Hepatocyte (in vitro differentiated cells): ENCODE data around the gene DCLK2.

Experiments
- CTCF ChIP-seq: fragments of 200-600 bp; sonication (generic); IDR thresholded peaks from 2 replicates; pipeline ENCODE4 v1.5.1; 2016; ENCODE audit warnings: antibody characterized with exemption, mild to moderate bottlenecking; ENCODE audit not compliant: poor library complexity
- EZH2 ChIP-seq: fragments of 200-600 bp; sonication (generic); IDR thresholded peaks from 2 replicates; pipeline ENCODE4 v1.6.1; 2016; ENCODE audit warnings: antibody characterized with exemption, mild to moderate bottlenecking, borderline replicate concordance
- EZH2phosphoT487 ChIP-seq: fragments of 200-600 bp; sonication (generic); IDR thresholded peaks from one replicate; pipeline ENCODE4 v1.6.1; 2018; ENCODE audit warnings: antibody characterized with exemption, mild to moderate bottlenecking, low read depth, moderate library complexity; ENCODE audit not compliant: unreplicated experiment, severe bottlenecking

DNA sequence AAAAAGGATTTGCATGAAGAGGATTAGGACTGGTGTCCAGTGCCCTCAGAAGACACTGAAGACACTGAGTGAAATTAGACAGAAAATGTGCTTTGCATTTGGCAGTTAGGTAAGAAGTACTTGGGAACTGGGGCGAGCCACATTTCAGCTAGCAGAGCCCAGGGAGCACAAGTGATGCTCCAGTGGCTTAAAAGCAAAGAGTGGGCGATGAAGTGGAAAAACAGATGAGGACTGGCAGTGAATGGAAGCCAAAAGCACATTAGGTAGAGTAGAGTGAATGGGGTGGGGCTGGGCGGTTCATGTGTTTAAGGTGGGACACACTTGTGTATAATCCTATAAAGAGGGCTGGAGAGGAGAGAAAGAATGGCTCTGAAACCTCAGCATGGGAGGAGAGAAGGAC, 18.4 kb downstream of the DCLK2 start:
- TF ChIP-seq CTCF (no peak), EZH2 (no peak), EZH2phosphoT487 (no peak)
